ENCODE data around the gene CRYGS. TPM values are rescaled to one million over a fixed set of nuclear protein-coding genes. Genes with fewer than 3 reads are reported as not detected.
"Not testable (repeated sequence)": the region's sequence is repeated elsewhere in the genome, so short reads cannot be mapped to it uniquely, and the experiment has no call there.

CRYGS gene
- total and polyA plus RNA-seq, 2 experiments from 2014 or later, result 2.0 to 2.9 TPM

DNA sequence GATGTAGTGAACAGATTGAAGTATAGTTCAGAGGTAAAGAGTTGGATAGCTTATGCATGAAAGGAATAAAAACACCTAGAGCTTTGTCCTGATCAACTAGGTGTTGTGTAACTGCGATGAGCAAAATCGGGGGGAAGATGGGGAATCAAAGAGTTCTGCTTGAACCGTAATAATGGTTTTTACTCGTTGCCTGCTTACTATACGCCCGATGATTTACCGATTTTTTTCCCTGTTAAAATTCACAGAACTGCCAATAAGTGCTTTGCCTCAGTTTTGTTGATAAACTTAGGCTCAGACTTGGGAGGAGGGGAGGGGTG lies 25.6 kb upstream of the CRYGS start:
- DNase-seq (ENCODE audit: low spot score) (no peak), ATAC-seq (no peak)
- H3K27me3 ChIP-seq (ENCODE audit: insufficient read depth), result no peaks in the 10 kb centered on the region
- H3K9me2 ChIP-seq (ENCODE audit: insufficient read depth), result no peaks in the 10 kb centered on the region
- Mint-ChIP-seq H3K4me1 (peaks cover 21% of the 10 kb centered on the region), H3K27ac (peak overlapping the region; percentile 98), H3K36me3 (ENCODE audit: low read depth) (peaks cover 21% of the 10 kb centered on the region; the same call in 2 of the 3 replicates), H3K9me3 (no peaks in the 10 kb centered on the region), H3K4me3 (peak overlapping the region; percentile 88), H3K27me3 (ENCODE audit: insufficient read depth, low read depth, poor library complexity) (peaks cover 7% of the 10 kb centered on the region)
- peaks cover 2% of the 10 kb centered on the region; the same call in 1 of the 2 replicates for H3F3A ChIP-seq (replicated peaks; ENCODE audit: low read depth)
- peaks cover 3% of the 10 kb centered on the region; the same call in 1 of the 2 replicates for H4K20me1 ChIP-seq (replicated peaks; ENCODE audit: insufficient read depth)
- peak overlapping the region; percentile 81 for H3K4me2 ChIP-seq
- H2AFZ ChIP-seq, result no peak overlapping the region
- peaks cover 35% of the 10 kb centered on the region for H3K79me2 ChIP-seq (replicated peaks; ENCODE audit: insufficient read depth)
- H3K36me3 ChIP-seq (ENCODE audit: insufficient read depth), result peaks cover 26% of the 10 kb centered on the region; the same call in 1 of the 2 replicates
- peaks cover 25% of the 10 kb centered on the region for H3K4me1 ChIP-seq (ENCODE audit: insufficient read depth)
- TF ChIP-seq STAT1 (IDR thresholded peaks at IDR 0.05; ENCODE audit: unreplicated experiment) (no peak), ZNF331 (CRISPR knock-in tag; IDR thresholded peaks at IDR 0.05; ENCODE audit: low read depth) (no peak), CREB1 (CRISPR knock-in tag; IDR thresholded peaks at IDR 0.05; ENCODE audit: low read depth) (no peak), POLR2AphosphoS5 (IDR thresholded peaks at IDR 0.05; ENCODE audit: low read depth) (no peak), NANOG (IDR thresholded peaks at IDR 0.05; ENCODE audit: borderline replicate concordance) (no peak), ZNF114 (CRISPR knock-in tag; IDR thresholded peaks at IDR 0.05) (no peak), EZH2 (IDR thresholded peaks at IDR 0.05; ENCODE audit: low read depth, unreplicated experiment) (no peak)
- TF ChIP-seq, protein P1, sequence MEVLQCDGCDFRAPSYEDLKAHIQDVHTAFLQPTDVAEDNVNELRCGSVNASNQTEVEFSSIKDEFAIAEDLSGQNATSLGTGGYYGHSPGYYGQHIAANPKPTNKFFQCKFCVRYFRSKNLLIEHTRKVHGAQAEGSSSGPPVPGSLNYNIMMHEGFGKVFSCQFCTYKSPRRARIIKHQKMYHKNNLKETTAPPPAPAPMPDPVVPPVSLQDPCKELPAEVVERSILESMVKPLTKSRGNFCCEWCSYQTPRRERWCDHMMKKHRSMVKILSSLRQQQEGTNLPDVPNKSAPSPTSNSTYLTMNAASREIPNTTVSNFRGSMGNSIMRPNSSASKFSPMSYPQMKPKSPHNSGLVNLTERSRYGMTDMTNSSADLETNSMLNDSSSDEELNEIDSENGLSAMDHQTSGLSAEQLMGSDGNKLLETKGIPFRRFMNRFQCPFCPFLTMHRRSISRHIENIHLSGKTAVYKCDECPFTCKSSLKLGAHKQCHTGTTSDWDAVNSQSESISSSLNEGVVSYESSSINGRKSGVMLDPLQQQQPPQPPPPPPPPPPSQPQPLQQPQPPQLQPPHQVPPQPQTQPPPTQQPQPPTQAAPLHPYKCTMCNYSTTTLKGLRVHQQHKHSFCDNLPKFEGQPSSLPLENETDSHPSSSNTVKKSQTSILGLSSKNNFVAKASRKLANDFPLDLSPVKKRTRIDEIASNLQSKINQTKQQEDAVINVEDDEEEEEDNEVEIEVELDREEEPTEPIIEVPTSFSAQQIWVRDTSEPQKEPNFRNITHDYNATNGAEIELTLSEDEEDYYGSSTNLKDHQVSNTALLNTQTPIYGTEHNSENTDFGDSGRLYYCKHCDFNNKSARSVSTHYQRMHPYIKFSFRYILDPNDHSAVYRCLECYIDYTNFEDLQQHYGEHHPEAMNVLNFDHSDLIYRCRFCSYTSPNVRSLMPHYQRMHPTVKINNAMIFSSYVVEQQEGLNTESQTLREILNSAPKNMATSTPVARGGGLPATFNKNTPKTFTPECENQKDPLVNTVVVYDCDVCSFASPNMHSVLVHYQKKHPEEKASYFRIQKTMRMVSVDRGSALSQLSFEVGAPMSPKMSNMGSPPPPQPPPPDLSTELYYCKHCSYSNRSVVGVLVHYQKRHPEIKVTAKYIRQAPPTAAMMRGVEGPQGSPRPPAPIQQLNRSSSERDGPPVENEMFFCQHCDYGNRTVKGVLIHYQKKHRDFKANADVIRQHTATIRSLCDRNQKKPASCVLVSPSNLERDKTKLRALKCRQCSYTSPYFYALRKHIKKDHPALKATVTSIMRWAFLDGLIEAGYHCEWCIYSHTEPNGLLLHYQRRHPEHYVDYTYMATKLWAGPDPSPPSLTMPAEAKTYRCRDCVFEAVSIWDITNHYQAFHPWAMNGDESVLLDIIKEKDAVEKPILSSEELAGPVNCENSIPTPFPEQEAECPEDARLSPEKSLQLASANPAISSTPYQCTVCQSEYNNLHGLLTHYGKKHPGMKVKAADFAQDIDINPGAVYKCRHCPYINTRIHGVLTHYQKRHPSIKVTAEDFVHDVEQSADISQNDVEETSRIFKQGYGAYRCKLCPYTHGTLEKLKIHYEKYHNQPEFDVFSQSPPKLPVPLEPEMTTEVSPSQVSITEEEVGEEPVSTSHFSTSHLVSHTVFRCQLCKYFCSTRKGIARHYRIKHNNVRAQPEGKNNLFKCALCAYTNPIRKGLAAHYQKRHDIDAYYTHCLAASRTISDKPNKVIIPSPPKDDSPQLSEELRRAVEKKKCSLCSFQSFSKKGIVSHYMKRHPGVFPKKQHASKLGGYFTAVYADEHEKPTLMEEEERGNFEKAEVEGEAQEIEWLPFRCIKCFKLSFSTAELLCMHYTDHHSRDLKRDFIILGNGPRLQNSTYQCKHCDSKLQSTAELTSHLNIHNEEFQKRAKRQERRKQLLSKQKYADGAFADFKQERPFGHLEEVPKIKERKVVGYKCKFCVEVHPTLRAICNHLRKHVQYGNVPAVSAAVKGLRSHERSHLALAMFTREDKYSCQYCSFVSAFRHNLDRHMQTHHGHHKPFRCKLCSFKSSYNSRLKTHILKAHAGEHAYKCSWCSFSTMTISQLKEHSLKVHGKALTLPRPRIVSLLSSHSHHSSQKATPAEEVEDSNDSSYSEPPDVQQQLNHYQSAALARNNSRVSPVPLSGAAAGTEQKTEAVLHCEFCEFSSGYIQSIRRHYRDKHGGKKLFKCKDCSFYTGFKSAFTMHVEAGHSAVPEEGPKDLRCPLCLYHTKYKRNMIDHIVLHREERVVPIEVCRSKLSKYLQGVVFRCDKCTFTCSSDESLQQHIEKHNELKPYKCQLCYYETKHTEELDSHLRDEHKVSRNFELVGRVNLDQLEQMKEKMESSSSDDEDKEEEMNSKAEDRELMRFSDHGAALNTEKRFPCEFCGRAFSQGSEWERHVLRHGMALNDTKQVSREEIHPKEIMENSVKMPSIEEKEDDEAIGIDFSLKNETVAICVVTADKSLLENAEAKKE (CRISPR knock-in tag; IDR thresholded peaks at IDR 0.05), result no peak
- TF ChIP-seq, protein P2, sequence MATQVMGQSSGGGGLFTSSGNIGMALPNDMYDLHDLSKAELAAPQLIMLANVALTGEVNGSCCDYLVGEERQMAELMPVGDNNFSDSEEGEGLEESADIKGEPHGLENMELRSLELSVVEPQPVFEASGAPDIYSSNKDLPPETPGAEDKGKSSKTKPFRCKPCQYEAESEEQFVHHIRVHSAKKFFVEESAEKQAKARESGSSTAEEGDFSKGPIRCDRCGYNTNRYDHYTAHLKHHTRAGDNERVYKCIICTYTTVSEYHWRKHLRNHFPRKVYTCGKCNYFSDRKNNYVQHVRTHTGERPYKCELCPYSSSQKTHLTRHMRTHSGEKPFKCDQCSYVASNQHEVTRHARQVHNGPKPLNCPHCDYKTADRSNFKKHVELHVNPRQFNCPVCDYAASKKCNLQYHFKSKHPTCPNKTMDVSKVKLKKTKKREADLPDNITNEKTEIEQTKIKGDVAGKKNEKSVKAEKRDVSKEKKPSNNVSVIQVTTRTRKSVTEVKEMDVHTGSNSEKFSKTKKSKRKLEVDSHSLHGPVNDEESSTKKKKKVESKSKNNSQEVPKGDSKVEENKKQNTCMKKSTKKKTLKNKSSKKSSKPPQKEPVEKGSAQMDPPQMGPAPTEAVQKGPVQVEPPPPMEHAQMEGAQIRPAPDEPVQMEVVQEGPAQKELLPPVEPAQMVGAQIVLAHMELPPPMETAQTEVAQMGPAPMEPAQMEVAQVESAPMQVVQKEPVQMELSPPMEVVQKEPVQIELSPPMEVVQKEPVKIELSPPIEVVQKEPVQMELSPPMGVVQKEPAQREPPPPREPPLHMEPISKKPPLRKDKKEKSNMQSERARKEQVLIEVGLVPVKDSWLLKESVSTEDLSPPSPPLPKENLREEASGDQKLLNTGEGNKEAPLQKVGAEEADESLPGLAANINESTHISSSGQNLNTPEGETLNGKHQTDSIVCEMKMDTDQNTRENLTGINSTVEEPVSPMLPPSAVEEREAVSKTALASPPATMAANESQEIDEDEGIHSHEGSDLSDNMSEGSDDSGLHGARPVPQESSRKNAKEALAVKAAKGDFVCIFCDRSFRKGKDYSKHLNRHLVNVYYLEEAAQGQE (IDR thresholded peaks at IDR 0.05; ENCODE audit: unreplicated experiment), result no peak
- H3K27ac ChIP-seq (ENCODE audit: low read depth), result peak overlapping the region; percentile 70; the same call in 1 of the 2 replicates
- peak overlapping the region; percentile 64 for H3K4me3 ChIP-seq

DNA sequence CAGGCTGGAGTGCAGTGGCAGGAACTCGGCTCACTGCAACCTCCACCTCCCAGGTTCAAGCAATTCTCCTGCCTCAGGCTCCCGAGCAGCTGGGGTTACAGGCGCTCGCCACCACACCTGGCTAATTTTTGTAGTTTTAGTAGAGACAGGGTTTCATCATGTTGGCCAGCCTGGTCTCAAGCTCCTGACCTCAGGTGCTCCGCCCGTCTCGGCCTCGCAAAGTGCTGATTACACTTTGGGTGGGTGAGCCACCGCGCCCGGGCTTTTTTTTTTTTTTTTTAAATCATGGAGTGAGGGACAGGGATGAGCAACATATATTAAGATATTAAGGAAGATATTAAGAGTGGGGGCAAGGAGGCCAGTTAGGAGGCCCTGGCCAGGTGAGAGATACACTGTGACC lies 25.2 kb upstream of the CRYGS start:
- peaks cover 32% of the 10 kb centered on the region for H3K79me2 ChIP-seq (replicated peaks; ENCODE audit: insufficient read depth)
- Mint-ChIP-seq H3K27ac (peak overlapping the region; percentile 98), H3K4me3 (peak overlapping the region; percentile 88)

More for the DNA sequence above, 25.2 kb upstream of the CRYGS start:
- not testable (repeated sequence) for ATAC-seq; H4K20me1 ChIP-seq (replicated peaks; ENCODE audit: insufficient read depth); H3F3A ChIP-seq (replicated peaks; ENCODE audit: low read depth); H3K9me3 Mint-ChIP-seq; H3K27me3 Mint-ChIP-seq (ENCODE audit: insufficient read depth, low read depth, poor library complexity); DNase-seq (ENCODE audit: low spot score); H3K27ac ChIP-seq (ENCODE audit: low read depth); H3K9me2 ChIP-seq (ENCODE audit: insufficient read depth); H3K27me3 ChIP-seq (ENCODE audit: insufficient read depth); H2AFZ ChIP-seq
- H3K4me2 ChIP-seq, result peak overlapping the region; percentile 81
- H3K36me3 ChIP-seq (ENCODE audit: insufficient read depth), result peaks cover 23% of the 10 kb centered on the region; the same call in 1 of the 2 replicates
- peaks cover 25% of the 10 kb centered on the region for H3K4me1 ChIP-seq (ENCODE audit: insufficient read depth)
- peak overlapping the region; percentile 64 for H3K4me3 ChIP-seq
- H3K4me1 Mint-ChIP-seq, result peaks cover 21% of the 10 kb centered on the region
- peaks cover 17% of the 10 kb centered on the region; the same call in 2 of the 3 replicates for H3K36me3 Mint-ChIP-seq (ENCODE audit: low read depth)

Data from GM23338 (cell line).